HUDEP-2 (cell line): Measurements from ENCODE around the gene NCF4.

Source experiments
- DNase-seq, 76 experiments: peaks; one replicate each; lab custom pipeline; 2025; ENCODE audit not compliant: unreplicated experiment in 76 of 76; lab: John Stamatoyannopoulos, UW

NCF4 gene

GRCh38 chr22:36860821-36861659 is at the start of gene NCF4:
Gene NCF4 (plus strand): TSS chr22:36861006. CDS start chr22:36861172, 166 bp downstream.
- peak in 62 of 76 experiments; percentile 7 to 76 (median 45) for DNase-seq

DNA sequence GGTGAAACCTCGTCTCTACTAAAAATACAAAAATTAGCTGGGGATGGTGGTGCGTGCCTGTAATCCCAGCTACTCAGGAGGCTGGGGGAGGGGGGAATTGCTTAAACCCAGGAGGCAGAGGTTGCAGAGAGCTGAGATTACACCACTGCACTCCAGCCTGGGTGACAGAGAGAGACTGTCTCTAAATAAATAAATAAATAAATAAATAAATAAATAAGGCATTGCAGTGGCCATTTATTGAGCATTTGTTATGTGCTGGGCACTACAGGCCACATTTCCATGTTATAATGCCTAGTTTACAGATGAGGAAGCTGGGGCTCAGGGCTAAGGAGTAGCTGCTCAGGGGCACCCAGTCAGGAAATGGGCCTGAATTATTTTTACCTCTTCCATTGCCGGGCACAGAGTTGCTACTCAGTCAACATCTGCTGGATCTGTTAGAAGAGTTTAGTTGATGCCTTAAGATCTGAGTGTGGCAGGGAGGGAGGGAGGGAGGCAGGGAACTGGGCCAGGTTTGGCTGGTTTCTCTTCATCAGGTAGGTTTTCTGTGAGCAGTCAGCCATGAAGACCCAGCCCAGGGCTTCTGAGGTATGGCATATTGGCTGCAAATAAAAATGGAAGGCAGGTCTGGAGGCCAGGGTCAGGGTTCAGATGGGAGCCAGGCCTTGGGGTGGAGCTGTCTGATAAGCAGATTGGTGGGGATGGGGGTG is 49.6 kb upstream of the NCF4 start:
- no peak for DNase-seq

DNA sequence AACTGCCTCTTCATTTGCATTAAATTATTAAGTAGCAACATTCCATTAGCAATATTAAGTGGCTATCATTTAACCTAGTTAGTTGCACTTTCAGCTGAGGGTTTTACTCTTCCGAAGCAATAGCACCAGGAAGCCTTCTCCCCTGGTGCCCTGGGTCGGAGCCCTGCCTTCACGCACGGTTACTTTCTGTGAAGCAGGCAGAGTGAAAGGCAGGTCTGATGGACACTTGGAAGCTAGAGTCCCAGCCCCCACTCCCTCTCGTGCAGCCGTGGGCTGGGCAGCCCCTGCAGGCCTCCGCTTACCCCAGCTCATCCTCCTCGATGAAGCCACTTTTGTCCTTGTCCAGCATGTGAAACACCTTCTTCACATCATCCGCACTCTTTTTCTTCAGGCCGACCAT is 46.0 kb upstream of the NCF4 start:
- DNase-seq: no peak

- no peak for DNase-seq
Observed at GRCh38 chr22:36815558-36816338, 45.1 kb upstream of the NCF4 start.

DNA sequence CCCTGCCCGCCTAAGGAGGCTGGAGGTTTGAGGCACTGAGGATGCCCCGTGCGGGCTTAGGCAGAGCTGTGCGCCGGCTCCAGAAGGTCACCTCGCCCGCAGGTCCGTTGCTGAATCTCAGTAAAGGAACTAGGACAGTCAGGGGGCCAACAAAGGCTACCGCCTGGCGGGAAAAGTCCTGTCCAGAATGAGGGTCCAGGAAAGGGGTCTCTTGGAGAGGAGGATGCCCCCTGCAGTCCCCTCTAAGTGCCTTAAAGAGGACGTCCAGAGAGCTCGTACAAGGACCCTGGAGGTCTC is 44.5 kb upstream of the NCF4 start:
- no peak for DNase-seq

- DNase-seq: peak in 16 of 76 experiments; percentile 4 to 54 (median 15)
Observed at GRCh38 chr22:36816636-36817524, 43.9 kb upstream of the NCF4 start, which contains the start of gene PVALB. Gene PVALB (minus strand): TSS chr22:36817035. CDS start chr22:36817005, 30 bp downstream.

DNA sequence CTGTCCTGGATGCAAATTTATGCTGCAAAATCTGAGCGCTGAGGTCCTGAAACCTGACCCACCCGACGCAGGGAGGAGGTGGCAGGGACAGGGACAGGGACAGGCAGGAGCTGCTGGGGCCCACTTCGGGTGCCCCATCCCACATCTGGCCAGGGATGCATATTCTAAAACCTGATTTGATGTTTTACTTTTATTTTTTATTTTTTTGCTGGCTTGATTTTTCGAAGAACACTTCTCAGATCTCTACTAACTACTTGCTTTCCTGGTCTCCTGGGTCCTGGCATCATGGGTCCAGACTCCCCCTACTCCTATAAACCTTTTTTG is 43.3 kb upstream of the NCF4 start:
- DNase-seq: no peak

DNA sequence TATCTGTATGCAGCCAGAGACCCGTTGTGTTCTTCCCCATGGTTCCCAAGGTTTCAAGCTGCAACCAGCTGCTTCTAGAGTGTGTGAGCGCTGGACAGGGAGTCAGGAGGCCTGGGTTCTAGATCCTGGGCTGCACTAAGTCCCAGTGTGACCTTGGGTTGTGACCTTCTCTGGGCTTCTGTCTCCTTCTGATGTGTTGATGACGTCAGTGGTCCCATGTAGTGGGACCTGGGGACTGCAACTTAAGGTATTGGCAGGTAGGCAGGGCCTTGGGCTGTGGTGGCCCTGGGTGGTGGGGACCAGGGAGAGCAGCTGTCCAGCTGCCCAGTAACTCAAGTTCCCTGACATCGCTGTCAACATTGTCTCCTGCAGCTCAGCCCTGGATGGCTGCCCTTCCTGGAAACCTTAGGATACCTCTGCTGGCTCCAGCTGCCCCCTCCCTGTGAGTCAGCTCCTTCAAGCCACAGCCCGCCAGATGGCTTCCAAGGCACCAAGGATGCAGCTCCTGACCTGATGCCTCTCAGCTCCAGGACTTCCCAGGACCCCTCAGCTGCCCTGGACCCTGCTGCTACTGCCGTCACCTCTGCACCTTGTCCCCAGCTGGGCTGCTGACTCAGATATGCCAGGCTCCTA is 42.7 kb upstream of the NCF4 start:
- no peak for DNase-seq

DNA sequence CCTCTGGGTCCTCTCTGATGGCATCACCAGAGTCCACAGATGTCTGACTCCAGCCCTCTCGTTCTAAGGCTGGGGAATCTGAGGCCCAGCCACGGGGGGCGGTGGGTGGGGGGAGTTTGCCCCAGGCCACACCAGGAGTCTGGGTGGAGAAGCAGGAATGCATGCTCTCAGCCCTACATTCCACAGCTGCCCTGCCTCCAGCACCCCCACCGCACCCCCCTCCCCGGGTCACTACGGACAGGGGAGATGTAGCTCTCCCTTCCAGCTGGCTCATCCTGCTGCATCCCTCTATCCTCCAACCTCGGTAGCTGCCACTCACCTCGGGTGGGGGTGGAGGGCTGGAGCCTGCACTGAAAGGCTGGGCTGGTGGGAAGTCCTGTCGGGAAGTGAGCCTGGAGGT is 41.7 kb upstream of the NCF4 start:
- DNase-seq: no peak

DNA sequence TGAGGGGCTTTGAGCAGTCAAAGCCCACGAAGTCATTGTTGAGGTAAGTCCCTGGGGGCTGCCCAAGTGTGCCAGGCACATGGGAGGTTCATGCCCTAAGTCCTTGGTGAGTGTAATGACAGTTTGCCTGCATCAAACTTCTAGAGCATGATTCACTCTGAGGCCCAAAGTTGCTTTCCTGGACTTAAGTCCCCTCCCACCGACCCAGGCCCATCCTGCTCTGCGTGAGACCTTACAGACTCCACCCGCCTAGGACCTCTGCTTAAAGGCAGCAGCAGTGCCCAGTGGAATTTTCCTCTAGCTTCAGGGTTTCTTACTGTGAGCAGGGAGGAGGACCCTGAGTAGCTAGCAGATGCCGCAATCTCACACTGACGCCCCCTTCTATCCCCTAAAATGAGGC is 38.2 kb upstream of the NCF4 start:
- DNase-seq: no peak

DNA sequence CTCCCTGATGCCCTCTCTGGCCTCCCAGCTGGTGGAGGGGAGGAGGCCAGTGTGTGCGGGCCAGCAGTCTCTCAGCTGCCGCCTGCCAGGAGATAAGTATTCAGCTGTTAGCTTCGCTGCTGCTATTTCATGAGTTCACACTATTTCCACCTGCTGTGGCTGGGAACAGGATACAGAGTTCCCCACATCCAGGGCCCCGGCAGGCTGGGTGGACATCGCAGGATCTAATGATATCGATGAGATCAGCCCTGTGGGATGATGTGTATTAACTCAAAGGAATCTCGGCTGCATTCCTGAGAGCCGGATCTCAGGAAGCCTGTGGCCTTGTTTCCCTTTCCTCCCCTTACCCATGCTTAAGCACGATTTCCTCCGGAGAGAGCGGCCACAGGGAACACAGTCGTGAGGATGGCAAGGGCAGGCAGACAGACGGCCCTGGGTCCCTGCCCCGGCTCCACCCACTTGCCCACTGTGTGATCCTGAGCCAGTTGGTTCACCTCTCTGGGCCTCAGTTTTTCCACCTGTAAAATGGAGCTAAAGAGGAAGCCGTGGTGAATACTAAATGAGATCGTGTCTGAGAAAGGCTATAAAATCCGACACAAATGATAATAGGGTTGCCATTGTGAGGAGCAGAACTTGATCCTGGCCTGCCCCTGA is 37.5 kb upstream of the NCF4 start:
- DNase-seq: no peak

DNA sequence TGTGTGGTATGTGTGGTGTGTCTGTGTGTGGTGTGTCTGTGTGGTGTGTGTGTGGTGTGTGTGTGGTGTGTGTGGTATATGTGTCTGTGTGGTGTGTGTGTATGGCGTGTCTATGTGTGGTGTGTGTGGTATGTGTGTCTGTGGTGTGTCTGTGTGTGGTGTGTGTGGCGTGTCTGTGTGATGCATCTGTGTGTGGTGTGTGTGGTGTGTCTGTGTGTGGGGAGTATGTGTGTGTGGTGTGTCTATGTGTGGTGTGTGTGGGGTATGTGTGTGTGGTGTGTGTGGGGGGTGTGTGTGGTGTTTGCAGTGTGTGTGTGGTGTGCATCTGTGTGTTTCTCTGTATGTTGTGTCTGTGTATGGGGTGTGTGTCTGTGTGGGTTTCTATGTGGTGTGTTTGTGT is 36.2 kb upstream of the NCF4 start:
- DNase-seq: no peak

DNA sequence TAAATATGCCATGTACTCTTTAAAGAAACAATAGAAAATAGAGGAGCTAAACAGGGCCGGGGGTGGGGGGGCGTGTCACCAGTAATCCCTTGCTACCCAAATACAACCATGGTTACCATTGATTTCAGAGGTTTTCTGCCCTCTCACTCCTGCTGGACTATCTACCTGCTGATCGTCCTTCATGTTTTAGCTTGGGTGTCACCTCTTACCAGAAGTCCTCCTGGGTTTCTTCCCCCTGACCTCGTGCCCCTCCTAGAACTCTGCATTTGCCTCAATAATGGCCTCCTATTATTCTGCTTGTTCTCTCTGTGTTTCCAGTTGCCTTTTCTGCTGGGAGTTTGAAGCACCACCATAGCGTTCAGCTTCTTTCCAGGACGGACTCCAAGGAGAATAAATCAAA is 34.5 kb upstream of the NCF4 start:
- no peak for DNase-seq

DNA sequence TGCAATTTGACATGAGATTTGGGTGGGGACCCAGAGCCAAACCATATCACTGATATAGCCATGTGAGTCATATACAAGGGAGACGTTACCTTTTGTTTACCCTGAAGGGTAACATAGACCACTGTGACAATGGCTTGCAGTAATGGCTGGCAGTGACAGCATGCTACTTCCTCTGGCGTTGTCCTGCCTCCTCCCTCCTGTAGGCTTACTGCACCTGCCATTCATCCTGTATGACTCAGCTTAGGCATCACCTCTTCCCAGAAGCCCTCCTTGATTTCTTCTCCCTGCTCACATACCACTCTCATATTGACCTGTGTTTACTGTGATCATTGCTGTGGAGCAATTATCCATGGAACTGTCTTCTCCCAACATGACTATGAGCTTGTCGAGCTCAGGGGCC is 32.0 kb upstream of the NCF4 start:
- DNase-seq: no peak

DNA sequence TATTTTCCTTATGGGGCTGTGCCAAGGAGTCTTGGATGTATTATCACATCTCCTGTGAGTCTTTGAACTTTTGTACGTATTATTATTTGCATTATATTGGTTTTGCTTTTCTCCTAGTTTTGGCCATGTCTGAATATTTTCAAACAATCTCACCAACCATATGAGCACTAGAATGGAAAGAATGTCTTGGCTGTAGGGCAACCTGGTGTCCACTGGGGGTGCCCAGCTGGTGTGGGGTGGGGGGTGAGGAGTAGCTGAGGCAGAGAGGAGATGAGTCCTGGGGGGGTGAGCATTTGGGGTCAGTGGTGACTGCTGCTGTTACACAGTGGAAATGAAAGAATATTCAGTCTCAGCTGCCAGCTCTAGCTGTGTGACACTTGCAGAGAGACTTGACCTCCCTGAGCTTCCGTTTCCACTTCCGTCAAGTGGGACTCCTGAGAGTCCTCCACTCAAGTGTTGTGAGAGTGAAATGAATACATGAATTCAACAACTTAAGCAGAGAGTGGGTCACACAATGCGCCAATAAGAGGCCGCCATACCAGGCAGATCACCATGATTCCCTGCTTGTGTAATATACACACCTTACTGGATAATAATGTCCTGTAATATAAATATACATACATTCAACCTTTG is 31.3 kb upstream of the NCF4 start:
- DNase-seq: no peak

DNA sequence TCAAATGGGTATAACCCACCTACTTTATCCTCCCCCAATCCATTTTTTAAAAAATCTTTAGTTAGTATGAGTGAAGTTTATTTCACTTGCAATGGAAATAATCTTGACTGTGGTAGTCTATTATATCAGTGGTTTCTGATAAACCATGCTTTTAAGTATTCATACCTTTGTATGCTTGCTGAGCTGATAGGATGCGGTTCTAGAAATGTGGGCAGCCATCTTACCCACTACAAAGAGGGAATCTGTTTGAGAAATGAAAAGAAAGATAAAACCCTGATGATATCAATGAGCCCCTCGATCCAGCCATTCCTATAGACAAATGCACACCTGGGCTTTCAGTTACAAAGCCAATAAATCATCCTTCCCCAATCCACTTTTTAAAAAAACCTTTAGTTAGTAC is 30.2 kb upstream of the NCF4 start:
- DNase-seq: no peak

DNA sequence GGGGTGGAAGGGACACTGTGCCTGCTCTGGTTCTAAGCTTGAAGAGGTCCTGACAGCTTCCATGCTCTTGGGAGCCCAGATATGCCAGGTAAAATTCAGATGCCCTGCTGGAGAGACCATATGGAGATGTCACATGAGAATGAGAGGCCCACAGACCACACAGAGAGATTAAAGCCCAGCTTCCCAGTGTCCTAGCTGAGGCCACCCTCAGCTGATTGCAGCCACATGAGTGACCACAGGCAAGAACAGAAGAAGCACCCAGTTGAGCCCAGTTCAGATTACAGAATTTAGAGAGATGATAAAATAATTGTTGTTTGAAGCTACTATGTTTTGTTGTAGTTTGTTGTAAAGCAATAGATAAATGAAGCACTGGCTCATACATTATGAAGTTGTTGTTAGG is 29.6 kb upstream of the NCF4 start:
- no peak for DNase-seq

DNA sequence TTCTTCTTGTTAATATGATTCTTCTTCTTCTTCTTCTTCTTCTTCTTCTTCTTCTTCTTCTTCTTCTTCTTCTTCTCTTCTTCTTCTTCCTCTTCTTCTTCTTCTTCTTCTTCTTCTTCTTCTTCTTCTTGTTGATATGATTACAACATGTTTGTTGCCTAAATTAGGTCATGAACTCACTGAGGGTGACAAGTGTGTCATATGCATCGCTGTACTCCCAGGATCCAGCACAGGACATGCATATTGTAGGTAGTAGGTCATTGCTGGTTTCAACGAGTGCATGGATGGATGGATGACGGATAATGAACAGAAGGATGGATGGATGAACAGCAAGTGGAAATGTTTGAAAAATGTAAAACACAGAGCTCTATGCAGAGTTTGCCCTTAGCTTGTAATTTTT is 29.1 kb upstream of the NCF4 start:
- no peak for DNase-seq

GRCh38 chr22:36833073-36833472 is 27.7 kb upstream of the NCF4 start:
- DNase-seq: no peak
